ENCODE data around the gene CHAF1A. TPM values are rescaled to one million over a fixed set of nuclear protein-coding genes. Genes with fewer than 3 reads are reported as not detected.

CHAF1A gene
- total RNA-seq, 2 experiments from 2014 or later, result 78.3 to 80.5 TPM

DNA sequence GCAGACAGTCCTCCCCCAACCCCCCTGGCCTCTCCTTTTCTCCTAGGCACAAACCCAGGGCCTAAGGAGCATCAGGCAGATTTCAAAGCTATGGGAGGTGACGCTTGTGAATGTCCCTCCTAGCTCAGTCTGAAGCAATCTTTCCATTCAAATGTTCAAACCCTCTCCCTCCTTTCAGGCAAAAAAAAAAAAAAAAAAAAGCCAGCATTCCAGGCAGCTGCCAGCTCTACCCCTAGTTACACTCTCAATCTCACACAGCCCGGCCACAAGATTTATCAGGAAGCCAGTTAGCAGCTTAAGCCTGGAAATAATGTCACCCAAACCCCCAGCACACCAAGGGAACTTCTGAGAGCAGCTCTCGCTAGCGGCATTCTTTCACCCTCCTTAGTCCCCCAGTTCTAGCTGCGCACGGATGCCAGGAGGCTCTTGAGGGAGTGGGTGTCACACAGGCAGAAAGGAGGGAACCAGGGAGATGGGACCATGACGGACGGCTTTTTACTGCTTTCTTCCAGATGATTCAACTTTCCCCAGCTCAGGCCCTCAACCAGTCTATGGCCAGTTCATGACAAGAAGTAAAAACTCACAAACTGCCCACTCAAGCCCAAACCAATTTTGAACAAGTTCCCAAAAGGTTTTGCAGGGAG lies 8.4 kb upstream of the CHAF1A start:
- H3K36me3 Mint-ChIP-seq (ENCODE audit: low read depth), result peaks cover 32% of the 10 kb centered on the region
- H3K9me3 Mint-ChIP-seq, result no peaks in the 10 kb centered on the region
- H3K27ac Mint-ChIP-seq, result peak overlapping the region; percentile 47
- no peak overlapping the region for H3K4me3 Mint-ChIP-seq
- intact Hi-C loops (cut with micrococcal nuclease), result no loop called here
- DNase-seq, result no peak
- ChIA-PET CTCF (interaction anchor here (1.2 to 1.9 kb wide), 3 partner anchors 24 to 128 kb away, joined by 4 to 6 read pairs (median 5); no protein-coding TSS in a partner anchor), POLR2A (interaction anchor here (0.8 kb wide), 2 partner anchors 8 to 18 kb away, joined by 3 to 5 read pairs; partner anchors contain the start of gene CHAF1A)
- TF ChIP-seq, protein P1, sequence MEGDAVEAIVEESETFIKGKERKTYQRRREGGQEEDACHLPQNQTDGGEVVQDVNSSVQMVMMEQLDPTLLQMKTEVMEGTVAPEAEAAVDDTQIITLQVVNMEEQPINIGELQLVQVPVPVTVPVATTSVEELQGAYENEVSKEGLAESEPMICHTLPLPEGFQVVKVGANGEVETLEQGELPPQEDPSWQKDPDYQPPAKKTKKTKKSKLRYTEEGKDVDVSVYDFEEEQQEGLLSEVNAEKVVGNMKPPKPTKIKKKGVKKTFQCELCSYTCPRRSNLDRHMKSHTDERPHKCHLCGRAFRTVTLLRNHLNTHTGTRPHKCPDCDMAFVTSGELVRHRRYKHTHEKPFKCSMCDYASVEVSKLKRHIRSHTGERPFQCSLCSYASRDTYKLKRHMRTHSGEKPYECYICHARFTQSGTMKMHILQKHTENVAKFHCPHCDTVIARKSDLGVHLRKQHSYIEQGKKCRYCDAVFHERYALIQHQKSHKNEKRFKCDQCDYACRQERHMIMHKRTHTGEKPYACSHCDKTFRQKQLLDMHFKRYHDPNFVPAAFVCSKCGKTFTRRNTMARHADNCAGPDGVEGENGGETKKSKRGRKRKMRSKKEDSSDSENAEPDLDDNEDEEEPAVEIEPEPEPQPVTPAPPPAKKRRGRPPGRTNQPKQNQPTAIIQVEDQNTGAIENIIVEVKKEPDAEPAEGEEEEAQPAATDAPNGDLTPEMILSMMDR (IDR thresholded peaks at IDR 0.05), result no peak
- no peaks in the 10 kb centered on the region for H3K27me3 Mint-ChIP-seq
- ATAC-seq, result no peak
- H3K4me1 Mint-ChIP-seq (ENCODE audit: low read depth), result peaks cover 60% of the 10 kb centered on the region

DNA sequence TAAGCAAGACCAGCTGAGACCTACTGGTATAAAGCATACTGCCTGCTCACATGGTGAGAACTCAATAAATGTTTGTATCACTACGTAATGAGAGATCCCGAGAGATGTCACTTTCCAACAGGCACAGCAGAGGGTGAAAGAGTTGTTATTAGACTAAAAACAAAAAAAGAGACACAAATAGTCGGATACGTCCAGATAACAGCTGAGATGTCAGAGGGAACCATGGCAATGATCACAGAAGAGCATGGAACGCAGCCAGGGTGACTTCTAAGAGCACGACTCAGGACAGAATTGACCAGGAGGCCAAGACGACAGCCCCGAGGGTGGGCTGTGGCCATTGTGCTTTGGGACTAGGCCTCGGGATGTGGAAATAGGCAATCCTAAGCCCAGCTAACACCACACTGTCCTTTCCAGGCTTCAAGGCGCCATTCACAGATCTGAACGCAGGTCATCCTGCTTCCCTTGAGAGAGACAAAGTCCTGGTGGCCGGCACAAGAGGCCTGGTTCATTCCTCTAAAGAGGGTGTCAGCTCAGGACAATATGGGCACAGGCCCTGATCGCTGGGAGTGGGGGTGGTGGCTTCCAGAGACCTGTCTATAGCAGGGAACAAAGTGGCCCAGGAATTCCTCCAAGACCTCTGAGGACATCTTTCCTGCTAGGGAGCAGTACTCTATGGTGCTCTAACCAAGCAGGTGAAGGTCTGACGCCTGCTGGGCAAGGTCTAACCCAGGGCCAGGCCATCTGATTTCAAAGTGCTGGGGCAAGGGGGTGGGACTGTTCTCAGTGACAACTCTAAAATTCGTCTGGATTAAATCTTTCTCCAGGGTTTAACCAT lies 5.3 kb upstream of the CHAF1A start:
- DNase-seq (no peak), ATAC-seq (no peak)
- Mint-ChIP-seq H3K36me3 (ENCODE audit: low read depth) (peaks cover 31% of the 10 kb centered on the region), H3K4me1 (ENCODE audit: low read depth) (peaks cover 53% of the 10 kb centered on the region), H3K9me3 (no peaks in the 10 kb centered on the region), H3K27me3 (no peaks in the 10 kb centered on the region), H3K27ac (no peak overlapping the region), H3K4me3 (no peak overlapping the region)
- ChIA-PET POLR2A (interaction anchor here (1.4 kb wide), 2 partner anchors 27 to 52 kb away, joined by 4 to 5 read pairs; no protein-coding TSS in a partner anchor), CTCF (no interaction called here)
- intact Hi-C loops (cut with micrococcal nuclease), result loop anchor here (5.0 kb wide), 1 partner anchor 35 kb away; no protein-coding TSS in a partner anchor
- TF ChIP-seq, protein P1 (IDR thresholded peaks at IDR 0.05), result no peak

DNA sequence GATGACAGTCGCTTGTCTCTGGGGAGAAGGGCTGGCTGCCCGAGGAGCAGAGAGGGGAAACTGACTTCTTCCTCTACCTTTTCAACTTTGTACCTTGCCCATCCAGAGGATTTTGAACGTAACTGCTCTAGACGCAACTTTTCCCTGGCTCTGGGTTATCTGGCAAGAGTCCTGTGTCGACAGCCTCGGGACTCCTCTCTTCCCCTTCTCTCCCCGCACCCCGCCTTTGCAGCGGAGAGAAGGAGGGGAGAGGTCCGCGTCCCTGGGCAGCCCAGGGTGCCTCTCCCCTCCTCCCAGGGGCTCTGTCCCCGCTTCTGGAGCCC lies 2.7 kb upstream of the CHAF1A start:
- H3K4me3 Mint-ChIP-seq, result peak overlapping the region; percentile 91
- H3K27me3 Mint-ChIP-seq, result no peaks in the 10 kb centered on the region
- CTCF ChIA-PET, result interaction anchor here (0.6 to 2.5 kb wide), 14 partner anchors 8 to 637 kb away, joined by 3 to 15 read pairs (median 5); partner anchors contain the start of genes HDGFL2 and MPND
- no peaks in the 10 kb centered on the region for H3K9me3 Mint-ChIP-seq
- intact Hi-C loops (cut with micrococcal nuclease), result loop anchor here (5.0 kb wide), 1 partner anchor 37 kb away; no protein-coding TSS in a partner anchor
- peaks cover 54% of the 10 kb centered on the region for H3K4me1 Mint-ChIP-seq (ENCODE audit: low read depth)
- peaks cover 42% of the 10 kb centered on the region for H3K36me3 Mint-ChIP-seq (ENCODE audit: low read depth)
- TF ChIP-seq, protein P1 (IDR thresholded peaks at IDR 0.05), result no peak
- ATAC-seq (peak; percentile 0), DNase-seq (peak; percentile 14)
- POLR2A ChIA-PET, result interaction anchor here (0.7 to 1.7 kb wide), 5 partner anchors 20 to 153 kb away, joined by 3 to 12 read pairs (median 4); partner anchors contain the start of gene YJU2
- peak overlapping the region; percentile 76 for H3K27ac Mint-ChIP-seq

DNA sequence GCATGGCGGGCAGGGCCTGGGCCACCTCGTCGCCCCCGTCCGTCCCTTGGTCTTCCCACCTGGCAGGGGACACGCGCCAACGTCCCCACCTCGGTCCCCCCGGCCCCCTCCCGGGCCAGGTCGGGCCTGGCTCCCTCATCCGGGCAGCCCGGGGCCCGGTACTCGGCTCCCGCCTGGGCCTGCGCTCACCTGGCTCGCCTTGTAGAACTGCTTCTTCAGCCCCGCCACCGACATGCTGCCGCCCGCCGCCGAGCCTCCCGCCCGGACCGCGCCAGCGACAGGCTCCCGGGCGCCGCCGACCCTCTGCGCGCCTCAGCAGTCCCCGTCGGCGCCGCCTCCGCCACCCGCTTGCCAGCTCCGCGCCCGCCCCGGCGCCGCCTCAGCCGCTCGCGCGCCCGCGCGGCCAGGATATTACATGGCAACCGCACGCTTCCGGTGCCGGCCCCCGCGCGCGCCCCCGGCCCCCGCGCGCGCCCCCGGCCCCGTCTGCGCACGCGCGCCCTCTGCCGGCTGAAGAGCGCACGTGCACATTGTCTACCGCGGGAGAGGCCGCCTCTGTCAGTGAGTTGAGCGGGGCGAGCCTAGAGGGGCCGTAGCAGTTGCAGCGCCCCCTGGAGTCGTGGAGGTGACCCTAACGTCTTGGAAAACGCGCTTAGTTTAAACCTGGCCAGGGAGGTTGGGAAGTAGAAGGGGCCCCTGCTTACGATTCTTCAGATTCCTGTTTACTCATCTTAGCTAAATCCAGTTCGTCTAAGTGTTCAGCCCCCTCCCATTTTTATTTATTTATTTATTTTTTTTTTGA lies 2.1 kb upstream of the CHAF1A start, which contains the start of gene SH3GL1:
SH3GL1 (minus strand) TSS at position 413 of the 802 bp plus-strand sequence; CDS start at position 234, 179 bp downstream.
- intact Hi-C loops (cut with micrococcal nuclease), result no loop called here
- Mint-ChIP-seq H3K27me3 (no peaks in the 10 kb centered on the region), H3K4me1 (ENCODE audit: low read depth) (peaks cover 52% of the 10 kb centered on the region), H3K9me3 (no peaks in the 10 kb centered on the region), H3K27ac (peak within 1 kb of the TSS; percentile 97), H3K36me3 (ENCODE audit: low read depth) (peaks cover 43% of the 10 kb centered on the region), H3K4me3 (peak within 1 kb of the TSS; percentile 95)
- POLR2A ChIA-PET, result interaction anchor here (0.7 to 1.7 kb wide), 6 partner anchors 20 to 153 kb away, joined by 3 to 12 read pairs (median 4); partner anchors contain the start of genes MPND and YJU2
- DNase-seq (peak; percentile 93), ATAC-seq (peak; percentile 71)
- TF ChIP-seq, protein P1 (IDR thresholded peaks at IDR 0.05), result peak; percentile 89
- CTCF ChIA-PET, result interaction anchor here (0.6 to 2.5 kb wide), 16 partner anchors 9 to 637 kb away, joined by 3 to 15 read pairs (median 5); partner anchors contain the start of genes HDGFL2 and MPND

Data from activated CD8-positive, alpha-beta T cell treated with anti-CD3 and anti-CD28 coated beads for 36 hours (primary cell).